OCI-LY1 (cell line): Measurements from ENCODE around the gene ZNF536.

Source experiments
- EZH2 ChIP-seq: fragments of 200-600 bp; sonication (generic), shearing (Covaris generic); IDR thresholded peaks from 2 replicates; pipeline ENCODE4 v1.8.0; 2017; ENCODE audit warnings: borderline replicate concordance, mixed run types, mild to moderate bottlenecking, antibody characterized with exemption, low read length, moderate library complexity, mixed read lengths
- TF ChIP-seq, protein P1 (sequence below): fragments of 200-600 bp; sonication (generic), shearing (Covaris generic); IDR thresholded peaks from 2 replicates; pipeline ENCODE4 v1.5.1; 2017; ENCODE audit warnings: mild to moderate bottlenecking, antibody characterized with exemption, low read length, moderate library complexity, mixed read lengths

DNA sequence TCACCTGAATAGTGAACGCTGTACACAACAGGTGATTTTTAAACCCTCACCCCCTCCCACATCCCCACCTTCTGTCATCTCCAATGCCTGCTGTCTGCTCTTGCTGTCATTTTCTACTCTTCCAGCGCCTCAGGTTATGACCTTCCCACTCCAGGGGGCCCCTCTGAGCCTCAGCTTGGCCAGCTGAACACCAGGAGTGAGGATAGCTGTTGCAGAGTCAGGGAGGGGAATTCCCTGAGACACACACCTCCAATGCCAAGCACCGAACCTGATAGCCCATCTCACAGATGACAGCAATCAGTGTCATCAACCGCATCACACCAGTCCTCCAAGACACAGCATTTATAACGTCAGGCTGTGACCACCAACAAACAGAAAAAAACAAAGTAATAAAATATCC lies 193.5 kb downstream of the ZNF536 start:
- TF ChIP-seq, protein P1, sequence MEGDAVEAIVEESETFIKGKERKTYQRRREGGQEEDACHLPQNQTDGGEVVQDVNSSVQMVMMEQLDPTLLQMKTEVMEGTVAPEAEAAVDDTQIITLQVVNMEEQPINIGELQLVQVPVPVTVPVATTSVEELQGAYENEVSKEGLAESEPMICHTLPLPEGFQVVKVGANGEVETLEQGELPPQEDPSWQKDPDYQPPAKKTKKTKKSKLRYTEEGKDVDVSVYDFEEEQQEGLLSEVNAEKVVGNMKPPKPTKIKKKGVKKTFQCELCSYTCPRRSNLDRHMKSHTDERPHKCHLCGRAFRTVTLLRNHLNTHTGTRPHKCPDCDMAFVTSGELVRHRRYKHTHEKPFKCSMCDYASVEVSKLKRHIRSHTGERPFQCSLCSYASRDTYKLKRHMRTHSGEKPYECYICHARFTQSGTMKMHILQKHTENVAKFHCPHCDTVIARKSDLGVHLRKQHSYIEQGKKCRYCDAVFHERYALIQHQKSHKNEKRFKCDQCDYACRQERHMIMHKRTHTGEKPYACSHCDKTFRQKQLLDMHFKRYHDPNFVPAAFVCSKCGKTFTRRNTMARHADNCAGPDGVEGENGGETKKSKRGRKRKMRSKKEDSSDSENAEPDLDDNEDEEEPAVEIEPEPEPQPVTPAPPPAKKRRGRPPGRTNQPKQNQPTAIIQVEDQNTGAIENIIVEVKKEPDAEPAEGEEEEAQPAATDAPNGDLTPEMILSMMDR: no peak
- no peak for TF ChIP-seq EZH2
